HG03439 (cell line): ENCODE results near the gene BRD8.
"Not testable (repeated sequence)": the region's sequence is repeated elsewhere in the genome, so short reads cannot be mapped to it uniquely, and the experiment has no call there.

Experiments used
- ATAC-seq: cut with Tn5 transposase; IDR thresholded peaks from one replicate; pipeline ENCODE4 v1.9.1; 2021; ENCODE audit warnings: mild to moderate bottlenecking, moderate library complexity; ENCODE audit not compliant: unreplicated experiment

The BRD8 gene

DNA sequence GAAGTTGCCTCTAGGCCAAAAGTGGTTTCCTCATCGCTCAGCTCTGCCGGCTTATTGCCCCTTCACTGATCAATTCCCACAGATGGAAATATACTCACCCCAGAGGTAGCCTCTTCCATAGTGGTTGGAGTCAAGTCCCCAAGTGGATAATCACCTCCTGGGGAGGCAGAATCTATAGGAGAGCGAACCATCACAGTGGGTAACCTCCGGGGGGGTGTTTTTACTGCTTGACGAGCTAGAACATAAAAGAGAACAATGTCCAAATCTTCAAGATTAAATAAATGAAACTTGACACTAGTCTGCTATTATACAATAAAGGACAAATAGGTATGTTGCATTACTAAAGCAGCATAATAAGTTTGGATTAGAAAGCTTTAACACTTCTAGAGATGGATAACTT lies 9.3 kb downstream of the BRD8 start:
- no peak for ATAC-seq

GRCh38 chr5:138163721-138164120 lies 14.7 kb downstream of the BRD8 start:
- ATAC-seq, result no peak

DNA sequence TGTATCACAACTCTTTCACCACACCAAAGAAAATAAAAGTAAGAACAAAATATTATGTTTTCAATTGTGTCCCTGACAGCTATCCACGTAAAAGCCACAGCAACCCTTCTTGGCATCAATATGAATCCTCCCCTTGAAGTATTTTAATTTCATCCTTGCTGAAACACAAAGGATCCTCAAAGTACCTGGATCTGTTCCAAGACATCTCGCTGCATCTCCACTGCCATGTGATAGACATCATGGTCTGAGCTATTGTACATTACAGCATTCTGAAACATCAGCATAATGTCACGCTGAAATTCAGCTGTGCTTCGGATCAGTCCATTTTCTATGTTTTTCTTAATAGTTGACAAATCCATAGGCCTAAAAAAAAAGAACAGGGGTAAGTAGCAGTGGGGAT lies 17.7 kb downstream of the BRD8 start:
- no peak for ATAC-seq

DNA sequence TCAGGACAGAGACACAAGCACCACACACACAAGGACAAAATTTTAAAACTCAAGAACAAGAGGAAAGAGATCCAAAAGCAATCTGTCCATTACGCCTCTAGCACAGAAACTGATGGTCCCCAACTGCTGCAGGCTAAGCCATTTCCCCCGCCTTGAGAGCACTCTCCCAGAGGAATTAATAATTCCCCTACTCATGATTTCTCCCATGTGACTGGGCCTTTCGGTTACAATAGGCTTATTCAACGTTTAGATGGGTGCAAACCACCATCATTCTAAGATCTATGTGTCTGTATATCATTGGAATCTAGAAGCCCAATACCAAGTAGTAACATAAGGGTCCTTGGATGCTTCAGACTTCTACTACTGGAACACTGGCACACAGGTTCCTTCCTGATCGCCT lies 18.8 kb downstream of the BRD8 start:
- ATAC-seq, result no peak

DNA sequence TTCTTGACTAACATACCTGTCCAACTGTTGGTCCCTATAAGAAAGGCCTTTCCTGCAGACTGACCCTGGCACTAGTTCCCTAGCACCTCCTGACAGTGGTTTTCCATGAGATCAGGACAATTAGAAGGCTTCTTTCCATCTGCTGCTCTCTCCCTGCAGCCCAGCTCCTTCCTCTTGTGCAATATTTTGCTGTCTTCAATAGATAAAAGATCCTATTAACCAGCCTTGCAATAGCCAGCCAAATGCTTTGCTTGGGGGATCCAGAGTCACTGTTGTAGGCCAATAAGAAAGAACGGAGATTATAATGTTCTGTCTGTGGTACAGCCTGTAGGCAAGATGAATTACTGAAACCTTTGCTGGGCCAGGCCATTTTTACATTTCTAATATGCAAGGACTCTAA lies 20.8 kb downstream of the BRD8 start:
- ATAC-seq, result no peak

GRCh38 chr5:138155977-138156376 lies 22.5 kb downstream of the BRD8 start:
- ATAC-seq, result not testable (repeated sequence)

- no peak for ATAC-seq
Measured at GRCh38 chr5:138149530-138149929, 28.9 kb downstream of the BRD8 start.

GRCh38 chr5:138148811-138149210 lies 29.6 kb downstream of the BRD8 start:
- no peak for ATAC-seq

DNA sequence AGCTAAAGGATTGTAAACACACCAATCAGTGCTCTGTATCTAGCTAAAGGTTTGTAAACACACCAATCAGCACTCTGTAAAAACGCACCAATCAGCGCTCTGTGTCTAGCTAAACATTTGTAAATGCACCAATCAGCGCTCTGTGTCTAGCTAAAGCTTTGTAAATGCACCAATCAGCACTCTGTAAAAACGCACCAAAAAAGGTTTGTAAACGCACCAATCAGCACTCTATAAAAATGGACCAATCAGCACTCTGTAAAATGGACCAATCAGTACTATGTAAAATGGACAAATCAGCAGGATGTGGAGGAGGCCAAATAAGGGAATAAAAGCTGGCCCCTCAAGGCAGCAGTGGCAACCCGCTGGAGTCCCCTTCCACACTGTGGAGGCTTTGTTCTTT lies 34.9 kb downstream of the BRD8 start:
- ATAC-seq, result not testable (repeated sequence)

GRCh38 chr5:138141734-138142133 lies 36.7 kb downstream of the BRD8 start:
- ATAC-seq, result no peak

DNA sequence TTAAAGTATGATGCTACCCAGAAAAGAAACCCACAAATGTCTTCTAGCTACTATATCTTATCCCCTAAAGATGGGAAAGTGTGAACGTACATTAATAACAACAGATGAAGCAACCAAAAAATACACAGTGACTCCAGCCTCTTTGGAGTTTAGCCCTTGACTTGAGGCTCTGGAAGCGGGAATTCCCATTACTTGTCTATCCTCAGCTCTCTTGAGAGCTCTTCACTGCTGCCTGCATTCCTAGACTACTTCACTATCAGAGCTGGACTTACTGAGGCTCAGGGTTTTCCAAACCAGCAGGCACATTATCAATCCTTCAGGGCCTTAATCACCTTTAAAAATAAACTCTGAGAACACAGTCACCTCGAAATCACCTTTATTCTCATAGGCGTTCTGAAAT lies 38.2 kb downstream of the BRD8 start:
- no peak for ATAC-seq

DNA sequence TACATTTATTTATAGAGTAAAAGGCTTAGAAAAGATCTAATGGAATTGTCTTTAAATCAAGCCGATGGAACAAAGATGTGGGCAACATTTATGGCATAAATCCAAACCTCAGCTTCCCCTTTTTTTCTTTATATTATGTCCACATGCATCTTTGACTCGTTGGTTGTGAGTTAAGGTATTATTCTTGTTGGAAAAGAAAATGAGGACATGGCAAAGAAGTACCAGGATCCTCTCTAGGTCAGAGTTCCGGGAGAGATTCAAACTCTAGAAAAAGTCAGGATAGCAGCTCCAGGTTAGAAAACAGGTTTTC lies 38.7 kb downstream of the BRD8 start:
- no peak for ATAC-seq

- no peak for ATAC-seq
Measured at GRCh38 chr5:138138949-138139780, 39.3 kb downstream of the BRD8 start, which contains the start of gene NME5. NME5 (minus strand) TSS chr5:138139428; CDS start chr5:138138780, 648 bp downstream.

DNA sequence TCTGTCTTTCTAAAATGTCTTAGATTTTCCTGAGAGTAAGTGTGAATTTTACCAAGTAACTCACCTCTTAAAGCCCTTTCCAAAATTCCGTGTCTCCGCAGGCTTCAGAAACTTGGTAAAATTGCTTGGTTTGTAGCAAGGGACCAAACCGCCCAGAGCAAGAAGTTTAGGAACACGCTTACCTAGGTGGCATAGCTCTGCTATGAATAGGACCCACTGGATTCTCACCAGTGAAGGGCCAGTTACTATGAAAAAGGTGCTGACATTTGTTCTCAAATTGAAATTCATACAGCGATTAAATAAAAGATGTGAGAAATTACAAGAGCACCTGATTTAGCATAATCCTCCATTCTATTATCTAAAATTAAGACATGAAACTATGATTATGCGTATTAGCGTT lies 45.9 kb downstream of the BRD8 start:
- ATAC-seq, result no peak

- no peak for ATAC-seq
Measured at GRCh38 chr5:138129347-138129746, 49.1 kb downstream of the BRD8 start.

- no peak for ATAC-seq
Measured at GRCh38 chr5:138128334-138128733, 50.1 kb downstream of the BRD8 start.

GRCh38 chr5:138115254-138115653 lies 63.2 kb downstream of the BRD8 start:
- ATAC-seq, result no peak

- ATAC-seq, result no peak
Measured at GRCh38 chr5:138111937-138112336, 66.5 kb downstream of the BRD8 start.

- ATAC-seq, result no peak
Measured at GRCh38 chr5:138111181-138111580, 67.2 kb downstream of the BRD8 start.

DNA sequence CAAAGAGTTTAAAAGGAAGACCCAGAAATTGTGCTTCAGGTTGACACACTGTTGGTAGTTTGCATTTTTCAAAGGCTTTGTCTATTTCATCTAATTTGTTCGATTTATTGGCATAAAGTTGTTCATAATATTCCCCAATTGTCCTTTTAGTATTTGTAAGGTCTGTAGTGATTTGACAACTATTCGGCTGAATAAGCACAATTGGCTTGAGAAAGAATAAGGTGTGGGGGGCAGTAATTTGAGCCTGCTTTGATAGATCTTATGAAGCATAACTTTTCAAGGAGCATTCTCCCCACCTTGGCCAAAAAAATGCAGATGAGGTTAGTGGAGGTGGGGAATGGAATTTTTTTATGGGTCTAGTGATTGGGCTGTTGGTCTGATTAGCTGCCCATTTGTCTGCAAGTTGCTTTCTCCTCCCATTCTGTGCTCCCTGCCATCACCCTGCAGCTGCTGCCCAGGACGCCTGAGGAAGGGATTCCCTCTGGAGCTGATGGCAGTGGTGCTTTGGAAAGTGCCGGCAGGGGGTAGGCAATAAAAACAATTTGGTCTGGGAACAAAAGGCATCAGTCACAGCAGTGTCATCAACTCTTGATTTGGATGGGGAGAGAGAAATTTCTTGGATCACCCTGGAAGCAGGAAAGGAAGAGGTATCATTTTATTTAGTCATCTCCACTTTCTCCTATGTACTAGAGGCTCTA lies 68.0 kb downstream of the BRD8 start:
- ATAC-seq, result no peak

- no peak for ATAC-seq
Measured at GRCh38 chr5:138109463-138110265, 68.8 kb downstream of the BRD8 start.

- no peak for ATAC-seq
Measured at GRCh38 chr5:138107213-138107612, 71.2 kb downstream of the BRD8 start.
